ENCODE results near the gene SSR3.

GRCh38 chr3:156532730-156533129 lies 22.2 kb downstream of the SSR3 start:
- TF ChIP-seq CTCF (IDR thresholded peaks at IDR 0.05; ENCODE audit: low read depth, low read length) (no peak), MAX (IDR thresholded peaks at IDR 0.05; ENCODE audit: low read depth, low read length) (no peak), MYC (IDR thresholded peaks at IDR 0.05; ENCODE audit: low read depth, low read length) (no peak)
